Esophagus (tissue), 2 donors: ENCODE data around the gene SLC22A7. TPM values are rescaled to one million over a fixed set of nuclear protein-coding genes. Genes with fewer than 3 reads are reported as not detected.

ENCODE experiments used
- H3K27ac ChIP-seq, 2 donors: one replicate each; pipeline ENCODE4 v1.5.1; 2013; ENCODE audit warnings: low read depth in 2 of 2, mild to moderate bottlenecking in 2 of 2, inconsistent platforms in 1 of 2, low read length in 1 of 2, moderate library complexity in 1 of 2
- H3K27me3 ChIP-seq, 2 donors: one replicate each; pipeline ENCODE4 v1.6.1; 2013; ENCODE audit warnings: low read length in 2 of 2, control low read depth in 1 of 2, mild to moderate bottlenecking in 1 of 2; ENCODE audit not compliant: insufficient read depth in 2 of 2, control insufficient read depth in 1 of 2
- H3K36me3 ChIP-seq, 2 donors: one replicate each; pipeline ENCODE4 v1.6.1; 2013; ENCODE audit warnings: low read length in 1 of 2; ENCODE audit not compliant: control insufficient read depth in 2 of 2, insufficient read depth in 2 of 2
- H3K4me1 ChIP-seq, 2 donors: one replicate each; pipeline ENCODE4 v1.6.1; 2013; ENCODE audit warnings: low read length in 1 of 2; ENCODE audit not compliant: control insufficient read depth in 2 of 2, insufficient read depth in 2 of 2
- H3K4me3 ChIP-seq, 2 donors: one replicate each; pipeline ENCODE4 v1.5.1; 2013; ENCODE audit warnings: low read length in 2 of 2, mild to moderate bottlenecking in 2 of 2, low read depth in 1 of 2, moderate library complexity in 1 of 2
- H3K9me3 ChIP-seq, 2 donors: one replicate each; pipeline ENCODE4 v1.6.1; 2013; ENCODE audit warnings: mild to moderate bottlenecking in 2 of 2, low read depth in 1 of 2, low read length in 1 of 2, moderate library complexity in 1 of 2; ENCODE audit not compliant: control insufficient read depth in 2 of 2, insufficient read depth in 1 of 2
- WGBS, 2 donors: extraction: QIAGEN DNeasy Blood & Tissue Kit; methylation state at CpG; one replicate each; pipeline ENCODE4 v1.1.7; 2013; 5-methylcytosine and 5-hydroxymethylcytosine counted together
- polyA plus RNA-seq, 2 donors: library from polyadenylated mRNA; stranded (reverse); fragments of 200-250 nt; gene quantifications; one replicate each; pipeline ENCODE4 v1.2.3, GENCODE V29; 2013
- donor health status: healthy with polysubstance abuse.
- donor health status: Bipolar disorder and iron deficiency.

Gene SLC22A7
- polyA plus RNA-seq, 2 donors, result not detected

- Histone ChIP-seq H3K27me3 (no peaks in the 10 kb centered on the region), H3K36me3 (no peaks in the 10 kb centered on the region), H3K27ac (no peak overlapping the region), H3K4me1 (peaks cover 5 to 6% of the 10 kb centered on the region in 2 donors), H3K9me3 (no peaks in the 10 kb centered on the region), H3K4me3 (no peak overlapping the region)
- 81 to 90% methylated on average over 2 of the region's 2 CpGs for WGBS, 2 donors
Measured at GRCh38 chr6:43304882-43305281, 6.8 kb downstream of the SLC22A7 start.

- Histone ChIP-seq H3K27ac (no peak overlapping the region), H3K36me3 (no peaks in the 10 kb centered on the region), H3K9me3 (no peaks in the 10 kb centered on the region), H3K4me3 (no peak overlapping the region), H3K4me1 (peaks cover 5 to 6% of the 10 kb centered on the region in 2 donors), H3K27me3 (no peaks in the 10 kb centered on the region)
- WGBS, 2 donors, result 91 to 94% methylated on average over 7 of the region's 7 CpGs
Measured at GRCh38 chr6:43306086-43306485, 8.0 kb downstream of the SLC22A7 start.

GRCh38 chr6:43307451-43308100, 9.5 kb downstream of the SLC22A7 start:
- Histone ChIP-seq H3K9me3 (no peaks in the 10 kb centered on the region), H3K4me1 (peaks cover 5 to 6% of the 10 kb centered on the region in 2 donors), H3K27ac (no peak overlapping the region), H3K36me3 (no peaks in the 10 kb centered on the region), H3K4me3 (no peak overlapping the region), H3K27me3 (no peaks in the 10 kb centered on the region)
- 90% methylated on average over 5 of the region's 5 CpGs for WGBS, 2 donors

GRCh38 chr6:43308101-43308989, 10.3 kb downstream of the SLC22A7 start, which contains the start of gene CRIP3:
Gene CRIP3 (minus strand): TSS chr6:43308826. CDS start chr6:43308792, 34 bp downstream.
- Histone ChIP-seq H3K27ac (no peak within 1 kb of the TSS), H3K27me3 (no peaks in the 10 kb centered on the region), H3K36me3 (no peaks in the 10 kb centered on the region), H3K9me3 (no peaks in the 10 kb centered on the region), H3K4me3 (peak within 1 kb of the TSS; percentile 8 to 26), H3K4me1 (peaks cover 5 to 6% of the 10 kb centered on the region in 2 donors)
- WGBS, 2 donors, result 7 to 9% methylated on average over 39 of the region's 39 CpGs

- Histone ChIP-seq H3K9me3 (no peaks in the 10 kb centered on the region), H3K36me3 (no peaks in the 10 kb centered on the region), H3K27me3 (no peaks in the 10 kb centered on the region), H3K4me1 (peaks cover 5 to 6% of the 10 kb centered on the region in 2 donors), H3K27ac (no peak overlapping the region), H3K4me3 (peak overlapping the region; percentile 8 to 26)
- 33 to 35% methylated on average over 9 of the region's 9 CpGs for WGBS, 2 donors
Measured at GRCh38 chr6:43308990-43309477, 11.0 kb downstream of the SLC22A7 start.

GRCh38 chr6:43310134-43310533, 12.1 kb downstream of the SLC22A7 start:
- no peaks in the 10 kb centered on the region for H3K36me3 ChIP-seq
- no peaks in the 10 kb centered on the region for H3K9me3 ChIP-seq
- H3K4me3 ChIP-seq, result no peak overlapping the region
- no peaks in the 10 kb centered on the region for H3K27me3 ChIP-seq
- peaks cover 5 to 6% of the 10 kb centered on the region in 2 donors for H3K4me1 ChIP-seq
- WGBS, 2 donors, result 96% methylated on average over 2 of the region's 2 CpGs
- H3K27ac ChIP-seq, result no peak overlapping the region

GRCh38 chr6:43310624-43311023, 12.6 kb downstream of the SLC22A7 start:
- H3K36me3 ChIP-seq, result no peaks in the 10 kb centered on the region
- no peak overlapping the region for H3K4me3 ChIP-seq
- no peaks in the 10 kb centered on the region for H3K9me3 ChIP-seq
- no peaks in the 10 kb centered on the region for H3K27me3 ChIP-seq
- peaks cover 5 to 6% of the 10 kb centered on the region in 2 donors for H3K4me1 ChIP-seq
- H3K27ac ChIP-seq, result no peak overlapping the region

GRCh38 chr6:43311666-43312065, 13.6 kb downstream of the SLC22A7 start:
- Histone ChIP-seq H3K4me3 (no peak overlapping the region), H3K27me3 (no peaks in the 10 kb centered on the region), H3K36me3 (no peaks in the 10 kb centered on the region), H3K9me3 (no peaks in the 10 kb centered on the region), H3K27ac (no peak overlapping the region), H3K4me1 (peaks cover 5 to 6% of the 10 kb centered on the region in 2 donors)
- WGBS, 2 donors, result 77 to 82% methylated on average over 3 of the region's 3 CpGs

- no peak overlapping the region for H3K4me3 ChIP-seq
- H3K27me3 ChIP-seq, result no peaks in the 10 kb centered on the region
- no peaks in the 10 kb centered on the region for H3K4me1 ChIP-seq
- 75 to 95% methylated on average over 1 of the region's 1 CpG for WGBS, 2 donors
- H3K27ac ChIP-seq, result no peak overlapping the region
- no peaks in the 10 kb centered on the region for H3K9me3 ChIP-seq
- H3K36me3 ChIP-seq, result no peaks in the 10 kb centered on the region
Measured at GRCh38 chr6:43313813-43314212, 15.8 kb downstream of the SLC22A7 start.
